ENCODE data around the gene EEFSEC.

- TF ChIP-seq CTCF (IDR thresholded peaks at IDR 0.05) (no peak), POLR2A (IDR thresholded peaks at IDR 0.05) (no peak)
These were observed 76.0 kb downstream of the EEFSEC start for GRCh38 chr3:128229106-128229857.

Measured in esophagus squamous epithelium (tissue), 4 donors.